Ovary (tissue), 9 donors: ENCODE data around the gene MATCAP1. TPM values are rescaled to one million over a fixed set of nuclear protein-coding genes. Genes with fewer than 3 reads are reported as not detected.

ENCODE experiments used
- microRNA counts: library from miRNA; unstranded; fragments of <30 nt; microRNA quantifications from one replicate; lab custom pipeline; 2016
- microRNA-seq, 3 donors: library from miRNA; unstranded; fragments of <30 nt; microRNA quantifications; one replicate each; pipeline versions ENCODE4 to v1.2.0, GENCODE V29; 2019 to 2020
- polyA plus RNA-seq, 2 donors: library from polyadenylated mRNA; stranded (reverse); fragments of 200-250 nt in 1 of 2; fragments of 350-450 nt in 1 of 2; fragmentation: Illumina TruSeq in 1 of 2; extraction: RNeasy Lipid Tissue Mini Kit (QIAGEN cat#74804) in 1 of 2; gene quantifications; one replicate each; pipeline ENCODE4 v1.2.3, GENCODE V29; 2013 to 2014
- small RNA-seq: library from RNA; depleted of rRNA; stranded (forward); fragments of <200 nt; gene quantifications from one replicate; pipeline ENCODE3, GENCODE V24; 2016
- total RNA-seq, 7 donors: library from RNA; depleted of rRNA in 2 of 7; stranded (reverse); fragments of >200 nt in 2 of 7; fragmentation: NEBNext Ultra II Directional in 3 of 7; extraction: Animal tissue kit (Norgen Biotek cat#: 25700) in 3 of 7; gene quantifications; one replicate each; pipeline versions ENCODE4 v1.1.0 to v1.2.4, GENCODE V29; 2016 to 2023
- donor health status: DM: no; HTN: no; CAD: no; lungs with moderate emphysema.
- donor health status: DM: no; HTN: no; CAD: no.
- donor health status: Bipolar disorder and iron deficiency.
- donor health status: DM: yes; HTN: yes; CAD: no.
- donor health status: DM: no; HTN: no; CAD: no.
- donor health status: DM: yes; HTN: yes; CAD: no.

Gene MATCAP1
- total and polyA plus RNA-seq, 9 donors = 15.4 to 96.4 (median 53.6) TPM

MicroRNAs within 50 kb of the gene (microRNA counts, 767-probe panel; counts per million panel counts)
- 530 counts per million, percentile 78 among the panel's probes with 10 or more counts for microRNA hsa-miR-328 (lab: Ali Mortazavi, UCI)

Small RNA genes lying within 50 kb of the gene (microRNA-seq; reads per million reads assigned to microRNA genes)
- gene MIR328 = 149 to 619 (median 331) reads per million in 3 donors

Small RNA genes lying within 50 kb of the gene (small RNA-seq; reads per million reads assigned to genes)
- 6.8 reads per million, percentile 82 among the genes with 10 or more reads in this experiment for gene MIR328

Other genes with a start within 250 kb of the MATCAP1 start
- 10 to 100 TPM; 57.7 to 77.8 (median 66.7) TPM for gene CIAO2B, start 249.6 kb downstream of the MATCAP1 start, total RNA-seq
- gene CIAO2B, start 249.6 kb downstream of the MATCAP1 start, polyA plus RNA-seq = 100 to 1,000 TPM in 1 of 2 donors, 10 to 100 TPM in 1; 40.1 to 150 TPM
- 10 to 100 TPM; 25.5 to 51.9 (median 42.2) TPM for gene CES2, start 248.4 kb downstream of the MATCAP1 start, total RNA-seq
- 10 to 100 TPM; 29.4 to 38.9 TPM for gene CES2, start 248.4 kb downstream of the MATCAP1 start, polyA plus RNA-seq
- gene CES3, start 222.7 kb downstream of the MATCAP1 start, total RNA-seq = 1 to 10 TPM in 5 of 7 donors, under 1 TPM in 2; 0.45 to 2.3 (median 1.4) TPM
- gene CES3, start 222.7 kb downstream of the MATCAP1 start, polyA plus RNA-seq = under 1 TPM; 0.73 to 0.91 TPM
- gene CES4A, start 195.4 kb downstream of the MATCAP1 start, total RNA-seq = 10 to 100 TPM in 5 of 7 donors, 1 to 10 TPM in 2; 6.7 to 67.1 (median 15.5) TPM
- gene CES4A, start 195.4 kb downstream of the MATCAP1 start, polyA plus RNA-seq = 1 to 10 TPM; 6.0 to 9.7 TPM
- gene CBFB, start 154.8 kb downstream of the MATCAP1 start, total RNA-seq = 10 to 100 TPM; 39.9 to 58.3 (median 48.9) TPM
- gene CBFB, start 154.8 kb downstream of the MATCAP1 start, polyA plus RNA-seq = 10 to 100 TPM; 19.2 to 23.8 TPM
- gene PHAF1, start 74.0 kb downstream of the MATCAP1 start, total RNA-seq = 10 to 100 TPM; 13.7 to 17.4 (median 14.9) TPM
- gene PHAF1, start 74.0 kb downstream of the MATCAP1 start, polyA plus RNA-seq = 10 to 100 TPM in 1 of 2 donors, 1 to 10 TPM in 1; 9.0 to 25.1 TPM
- gene B3GNT9, start 33.0 kb downstream of the MATCAP1 start, total RNA-seq = 10 to 100 TPM; 11.1 to 45.7 (median 28.7) TPM
- gene B3GNT9, start 33.0 kb downstream of the MATCAP1 start, polyA plus RNA-seq = 10 to 100 TPM; 17.1 to 18.1 TPM
- gene TRADD, start 24.1 kb downstream of the MATCAP1 start, total RNA-seq = 10 to 100 TPM in 6 of 7 donors, 1 to 10 TPM in 1; 7.3 to 30.9 (median 15.5) TPM
- 10 to 100 TPM in 1 of 2 donors, 1 to 10 TPM in 1; 4.2 to 15.7 TPM for gene TRADD, start 24.1 kb downstream of the MATCAP1 start, polyA plus RNA-seq
- 10 to 100 TPM in 6 of 7 donors, 1 to 10 TPM in 1; 8.8 to 23.0 (median 15.0) TPM for gene FBXL8, start 24.0 kb downstream of the MATCAP1 start, total RNA-seq
- 10 to 100 TPM in 1 of 2 donors, 1 to 10 TPM in 1; 1.3 to 13.1 TPM for gene FBXL8, start 24.0 kb downstream of the MATCAP1 start, polyA plus RNA-seq
- gene HSF4, start 19.2 kb downstream of the MATCAP1 start, total RNA-seq = 100 to 1,000 TPM in 1 of 7 donors, 10 to 100 TPM in 6; 30.8 to 115 (median 77.7) TPM
- 10 to 100 TPM in 1 of 2 donors, 1 to 10 TPM in 1; 9.9 to 44.9 TPM for gene HSF4, start 19.2 kb downstream of the MATCAP1 start, polyA plus RNA-seq
- 10 to 100 TPM; 14.1 to 31.7 (median 21.4) TPM for gene NOL3, start 13.4 kb downstream of the MATCAP1 start, total RNA-seq
- 10 to 100 TPM; 17.9 to 23.1 TPM for gene NOL3, start 13.4 kb downstream of the MATCAP1 start, polyA plus RNA-seq
- 10 to 100 TPM in 4 of 7 donors, 1 to 10 TPM in 3; 6.1 to 33.0 (median 16.4) TPM for gene EXOC3L1, start 6.2 kb upstream of the MATCAP1 start, total RNA-seq
- 10 to 100 TPM in 1 of 2 donors, under 1 TPM in 1; 0.32 to 12.2 TPM for gene EXOC3L1, start 6.2 kb upstream of the MATCAP1 start, polyA plus RNA-seq
- 10 to 100 TPM; 36.0 to 75.7 (median 52.9) TPM for gene E2F4, start 8.2 kb upstream of the MATCAP1 start, total RNA-seq
- gene E2F4, start 8.2 kb upstream of the MATCAP1 start, polyA plus RNA-seq = 10 to 100 TPM; 17.6 to 36.2 TPM
- gene ELMO3, start 15.2 kb upstream of the MATCAP1 start, total RNA-seq = 10 to 100 TPM in 1 of 7 donors, 1 to 10 TPM in 6; 1.1 to 14.8 (median 2.8) TPM
- 1 to 10 TPM in 1 of 2 donors, not detected in 1; 1.2 TPM for gene ELMO3, start 15.2 kb upstream of the MATCAP1 start, polyA plus RNA-seq
- 10 to 100 TPM; 23.8 to 39.2 (median 32.1) TPM for gene TMEM208, start 43.2 kb upstream of the MATCAP1 start, total RNA-seq
- 10 to 100 TPM; 26.3 to 52.0 TPM for gene TMEM208, start 43.2 kb upstream of the MATCAP1 start, polyA plus RNA-seq
- gene FHOD1, start 63.5 kb upstream of the MATCAP1 start, total RNA-seq = 10 to 100 TPM; 17.2 to 84.2 (median 41.8) TPM
- gene FHOD1, start 63.5 kb upstream of the MATCAP1 start, polyA plus RNA-seq = 10 to 100 TPM; 16.0 to 26.2 TPM
- 1 to 10 TPM in 5 of 7 donors, under 1 TPM in 2; 0.36 to 3.1 (median 1.3) TPM for gene SLC9A5, start 65.0 kb upstream of the MATCAP1 start, total RNA-seq
- 1 to 10 TPM in 1 of 2 donors, under 1 TPM in 1; 0.53 to 1.1 TPM for gene SLC9A5, start 65.0 kb upstream of the MATCAP1 start, polyA plus RNA-seq
- gene PLEKHG4, start 95.6 kb upstream of the MATCAP1 start, total RNA-seq = 10 to 100 TPM; 12.4 to 37.9 (median 27.6) TPM
- gene PLEKHG4, start 95.6 kb upstream of the MATCAP1 start, polyA plus RNA-seq = 10 to 100 TPM in 1 of 2 donors, 1 to 10 TPM in 1; 5.1 to 38.6 TPM
- gene KCTD19, start 142.8 kb upstream of the MATCAP1 start, total RNA-seq = under 1 TPM in 3 of 7 donors, not detected in 4; 0.05 to 0.32 (median 0.12) TPM
- gene KCTD19, start 142.8 kb upstream of the MATCAP1 start, polyA plus RNA-seq = under 1 TPM; 0.07 to 0.70 TPM
- 1 to 10 TPM in 4 of 7 donors, under 1 TPM in 2, not detected in 1; 0.58 to 2.6 (median 1.2) TPM for gene LRRC36, start 142.9 kb upstream of the MATCAP1 start, total RNA-seq
- under 1 TPM; 0.59 to 0.80 TPM for gene LRRC36, start 142.9 kb upstream of the MATCAP1 start, polyA plus RNA-seq
- gene TPPP3, start 209.5 kb upstream of the MATCAP1 start, total RNA-seq = 100 to 1,000 TPM in 1 of 7 donors, 10 to 100 TPM in 4, 1 to 10 TPM in 2; 2.2 to 269 (median 10.9) TPM
- gene TPPP3, start 209.5 kb upstream of the MATCAP1 start, polyA plus RNA-seq = 10 to 100 TPM; 15.2 to 15.6 TPM
- 10 to 100 TPM; 17.3 to 45.5 (median 24.8) TPM for gene ZDHHC1, start 232.5 kb upstream of the MATCAP1 start, total RNA-seq
- gene ZDHHC1, start 232.5 kb upstream of the MATCAP1 start, polyA plus RNA-seq = 10 to 100 TPM in 1 of 2 donors, 1 to 10 TPM in 1; 1.4 to 15.7 TPM
- 10 to 100 TPM in 5 of 7 donors, 1 to 10 TPM in 2; 1.3 to 26.3 (median 17.1) TPM for gene HSD11B2, start 247.2 kb upstream of the MATCAP1 start, total RNA-seq
- 1 to 10 TPM; 4.6 to 5.1 TPM for gene HSD11B2, start 247.2 kb upstream of the MATCAP1 start, polyA plus RNA-seq